Measurements from ENCODE around the gene ITGB1BP1.

Gene ITGB1BP1

DNA sequence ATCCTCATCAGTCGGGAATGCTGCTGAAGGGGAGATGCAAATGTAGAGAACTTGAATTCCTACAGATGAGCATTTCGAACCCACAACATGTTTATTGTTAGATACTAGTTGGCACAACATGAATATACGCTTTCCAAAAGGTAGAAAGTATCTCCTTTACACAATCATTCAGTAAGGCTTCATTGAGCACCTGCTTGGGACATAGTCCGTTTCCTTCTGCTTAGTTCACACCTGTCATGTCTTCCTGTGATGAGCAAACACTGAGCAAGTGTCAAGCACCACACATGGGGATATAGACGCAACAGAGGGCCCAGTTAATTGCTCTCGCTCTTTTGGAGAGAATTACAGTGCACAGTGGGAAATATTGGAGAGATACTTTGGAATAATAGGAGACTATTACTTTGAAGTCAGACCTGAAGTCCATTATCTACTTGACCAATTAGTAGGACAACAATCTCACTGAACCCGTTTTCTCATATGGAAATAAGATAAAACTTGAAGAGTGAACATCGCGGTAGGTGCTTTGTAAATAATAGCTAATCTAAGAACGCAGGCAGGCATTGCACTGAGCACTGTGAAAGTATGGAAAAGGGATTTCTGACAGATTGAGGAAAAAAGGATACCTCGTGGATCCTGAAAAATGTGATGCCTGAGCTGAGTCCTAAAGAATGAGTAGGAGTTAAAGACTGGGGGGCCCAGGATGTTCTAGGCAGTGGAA is 1.3 kb upstream of the ITGB1BP1 start:
- FAIRE-seq, result no peak

DNA sequence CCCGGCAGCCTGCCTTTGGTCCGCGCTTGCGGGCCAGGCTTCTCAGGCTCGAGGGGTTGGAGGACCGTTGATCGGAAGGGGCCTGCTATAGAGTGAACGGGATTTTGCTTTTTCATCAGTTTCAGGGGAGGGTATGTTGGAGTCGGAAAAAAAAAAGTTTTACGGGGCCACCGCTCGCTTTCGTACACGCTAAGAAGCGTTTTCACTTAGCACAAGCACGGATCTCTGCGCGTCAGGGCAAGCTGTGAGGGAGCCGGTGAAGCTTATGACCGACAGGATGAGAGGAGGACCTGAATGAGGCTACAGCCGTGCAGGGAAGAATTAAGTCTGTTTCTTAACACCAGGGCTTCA is 569 bp upstream of the ITGB1BP1 start:
- no peak for FAIRE-seq

DNA sequence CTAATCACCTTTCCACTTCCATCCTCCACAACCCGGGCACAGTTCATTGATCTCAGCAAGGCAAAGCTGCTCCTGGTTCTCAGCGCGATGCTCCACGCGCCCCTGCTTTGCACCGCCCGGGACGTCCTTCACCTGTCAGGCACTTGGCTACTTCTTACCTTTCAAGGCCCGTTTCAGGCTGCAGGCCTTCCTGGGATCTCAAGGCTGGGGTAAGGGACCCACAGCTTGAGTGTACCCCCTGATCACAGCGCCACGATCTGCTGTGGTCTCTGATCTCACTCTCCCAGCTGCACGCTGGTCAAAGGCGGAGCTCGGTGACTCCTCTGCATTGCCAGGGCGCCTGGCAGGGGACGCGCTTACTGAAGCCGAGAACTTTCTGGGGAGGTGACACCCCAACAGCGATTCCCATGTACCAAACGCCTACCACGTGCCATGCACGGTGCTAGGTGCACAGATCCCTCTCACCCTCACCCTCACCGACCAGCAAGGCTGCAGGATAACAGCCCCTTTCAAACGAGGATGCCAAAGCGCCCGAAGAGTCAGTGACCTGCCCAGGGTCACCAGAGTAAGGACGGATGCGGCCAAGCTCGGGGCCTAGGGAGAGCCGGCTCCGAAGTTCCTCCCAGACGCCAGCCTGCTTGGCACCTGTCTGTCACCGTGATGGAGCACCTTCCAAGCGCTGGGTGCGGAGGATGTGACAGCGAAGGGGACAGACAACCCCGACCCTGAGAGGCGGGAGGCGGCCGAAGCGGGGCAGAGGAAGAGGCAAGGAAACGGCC is 818 bp downstream of the ITGB1BP1 start:
- FAIRE-seq, result no peak

DNA sequence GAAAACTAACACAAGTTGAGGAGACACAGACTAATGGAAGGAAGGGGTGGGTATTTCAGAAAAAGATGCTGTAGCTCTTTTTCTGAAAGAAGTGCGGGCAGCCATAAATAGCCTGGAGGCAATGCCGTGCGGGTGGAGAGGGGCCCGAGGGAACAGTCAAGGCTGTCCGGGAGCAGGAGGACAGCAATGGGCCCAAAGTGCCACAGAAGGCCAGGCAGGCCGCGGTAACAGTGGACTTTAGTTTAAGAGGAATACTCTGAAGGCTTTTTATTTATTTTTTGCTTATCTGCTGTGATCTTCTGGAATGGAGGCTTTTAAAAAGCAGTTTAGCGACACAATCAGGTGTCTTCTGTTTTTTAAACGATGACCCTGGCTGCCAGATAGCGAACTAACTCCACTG is 2.8 kb downstream of the ITGB1BP1 start:
- no peak for FAIRE-seq

DNA sequence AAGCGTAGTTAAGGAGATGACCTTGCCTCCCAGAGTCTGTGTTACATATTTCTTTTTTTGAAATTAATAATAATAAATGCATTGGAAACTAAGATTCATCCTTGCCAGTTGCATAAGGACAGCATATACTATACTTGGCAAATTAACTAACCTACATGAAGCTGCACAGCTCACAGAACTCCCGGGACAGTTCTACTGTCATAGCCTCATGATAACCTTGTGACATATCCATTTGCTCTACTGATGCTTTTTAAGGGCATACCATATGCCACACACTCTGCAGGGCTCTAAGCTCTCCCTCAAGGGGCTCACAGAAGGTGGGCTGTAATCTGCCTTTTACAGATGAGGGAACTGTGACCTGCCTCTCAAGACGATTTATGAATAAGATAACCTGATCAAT is 3.8 kb downstream of the ITGB1BP1 start:
- FAIRE-seq, result no peak

DNA sequence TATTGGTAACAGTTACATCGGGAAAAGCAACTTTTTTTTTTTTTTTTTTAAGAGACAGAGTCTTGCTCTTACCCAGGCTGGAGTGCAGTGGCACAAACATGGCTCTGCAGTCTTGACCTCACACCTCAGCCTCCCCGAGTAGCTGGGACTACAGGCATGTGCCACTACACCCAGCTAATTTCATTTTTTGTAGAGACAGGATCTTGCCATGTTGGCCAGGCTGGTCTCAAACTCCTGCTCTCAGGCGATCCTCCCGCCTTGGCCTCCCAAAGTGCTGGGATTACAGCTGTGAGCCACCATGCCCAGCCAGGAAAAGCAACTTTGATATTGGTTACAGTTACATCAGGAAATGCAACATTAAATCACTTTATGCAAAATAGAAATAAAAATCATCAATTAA is 4.6 kb downstream of the ITGB1BP1 start:
- no peak for FAIRE-seq

DNA sequence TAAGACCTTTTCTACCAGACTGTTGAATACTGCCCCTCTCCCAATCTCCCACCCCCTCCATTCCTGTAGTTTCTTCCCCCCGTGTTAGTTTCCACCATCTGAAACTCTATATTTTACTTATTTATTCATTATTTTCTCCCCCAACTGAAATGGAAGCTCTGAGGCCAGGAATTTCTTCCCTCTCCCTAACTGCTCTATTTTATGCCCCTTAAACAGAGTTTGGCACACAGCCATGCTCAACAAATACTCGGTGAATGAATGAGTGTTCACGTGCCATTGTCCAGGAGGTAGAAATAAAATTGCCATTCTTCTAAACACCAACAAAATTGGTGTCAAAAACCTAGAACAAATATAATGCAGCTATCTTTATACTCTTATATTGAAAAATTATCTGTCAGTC is 5.6 kb downstream of the ITGB1BP1 start:
- no peak for FAIRE-seq

DNA sequence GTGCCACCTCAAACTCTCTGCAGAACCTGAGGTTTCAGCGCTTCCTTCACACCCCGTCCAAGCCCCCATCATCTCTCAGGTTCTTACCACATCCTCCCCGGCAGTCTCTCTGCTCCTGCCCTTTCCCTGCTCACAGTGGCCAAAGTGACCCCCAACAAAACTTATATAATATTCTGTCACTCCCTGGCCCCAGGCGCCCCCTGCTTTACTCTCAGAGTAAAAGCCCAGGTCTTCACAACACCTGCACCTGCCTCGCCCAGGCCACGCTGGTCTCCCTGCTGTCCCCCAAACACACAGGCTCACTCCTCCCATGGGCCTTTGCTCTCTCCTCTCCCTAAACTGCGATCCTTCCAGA is 6.4 kb downstream of the ITGB1BP1 start:
- FAIRE-seq, result no peak

DNA sequence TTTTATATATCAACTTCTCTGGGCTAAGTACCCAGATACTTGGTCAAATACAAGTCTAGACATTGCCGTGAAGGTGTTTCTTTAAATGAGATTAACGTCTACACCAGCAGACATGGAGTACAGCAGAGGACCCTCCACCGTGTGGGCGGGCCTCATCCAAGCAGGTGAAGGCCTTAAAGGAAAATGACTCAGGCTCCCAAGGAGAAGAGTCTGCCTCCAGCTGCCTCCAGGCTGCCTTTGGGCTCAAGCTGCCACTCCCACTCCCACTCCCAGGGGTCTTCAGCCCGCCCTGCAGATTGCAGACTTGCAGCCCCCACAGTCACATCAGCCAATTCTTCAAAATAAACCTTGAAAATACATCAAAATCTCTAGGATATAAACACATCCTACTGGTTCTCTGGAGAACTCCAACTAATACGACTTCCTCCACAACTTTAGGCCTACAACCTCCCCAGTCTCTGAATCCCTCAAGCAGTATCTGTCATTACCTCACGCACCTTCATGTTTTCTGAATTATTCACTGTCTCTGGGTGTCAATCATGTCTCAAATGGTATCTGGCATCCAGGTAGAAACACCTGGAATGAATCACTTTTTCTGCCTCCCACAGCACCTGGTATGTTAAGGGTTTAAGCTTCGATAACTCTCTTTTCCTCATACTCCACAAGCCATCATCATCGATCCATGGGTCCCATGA is 6.9 kb downstream of the ITGB1BP1 start:
- FAIRE-seq, result no peak

DNA sequence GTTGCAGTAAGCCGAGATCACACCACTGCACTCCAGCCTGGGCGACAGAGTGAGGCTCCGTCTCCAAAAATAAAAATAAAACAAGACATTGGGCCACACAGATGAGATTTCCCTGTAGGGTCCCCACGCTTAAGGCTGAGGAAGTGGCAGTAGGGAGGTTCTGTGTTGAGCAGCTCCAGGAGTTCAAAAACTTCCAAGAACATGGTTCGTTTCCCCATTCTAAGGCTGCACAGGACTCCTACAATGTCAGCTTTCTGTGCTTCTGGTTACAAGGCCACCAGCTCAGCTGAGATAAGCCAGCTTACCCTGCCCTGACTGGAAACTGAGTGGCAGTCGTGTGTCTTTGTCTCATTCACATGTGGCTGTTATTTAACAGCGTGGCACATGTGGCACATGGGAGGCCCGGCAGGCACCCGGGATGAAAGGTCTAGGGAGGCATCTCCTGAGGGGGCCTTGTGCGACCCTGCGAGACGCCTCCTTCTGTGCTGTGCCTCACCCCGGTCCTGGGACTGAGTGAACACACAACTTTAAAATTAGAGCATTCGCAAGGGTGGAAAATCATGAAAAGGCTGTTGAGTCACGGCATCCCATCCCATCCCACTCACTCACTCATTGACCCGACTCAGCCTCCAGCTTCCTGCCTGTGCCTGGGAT is 7.7 kb downstream of the ITGB1BP1 start:
- no peak for FAIRE-seq

DNA sequence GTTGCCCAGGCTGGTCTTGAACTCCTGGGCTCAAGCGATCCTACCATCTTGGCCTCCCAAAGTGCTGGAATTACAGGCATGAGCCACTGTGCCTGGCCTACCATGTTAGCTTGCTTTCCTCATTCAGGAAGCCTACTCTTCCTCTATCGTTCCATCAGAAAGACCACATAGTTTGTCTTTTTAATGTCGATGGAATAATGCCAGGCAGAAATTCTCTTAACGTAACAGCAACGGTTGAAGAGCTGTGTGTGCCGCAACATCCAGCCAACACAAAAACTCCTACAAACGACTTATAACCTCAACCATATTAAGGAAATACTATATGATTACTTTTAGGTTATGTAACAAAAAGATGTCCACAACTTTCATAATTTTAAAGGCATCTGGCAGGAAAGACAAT is 10.5 kb downstream of the ITGB1BP1 start:
- no peak for FAIRE-seq

DNA sequence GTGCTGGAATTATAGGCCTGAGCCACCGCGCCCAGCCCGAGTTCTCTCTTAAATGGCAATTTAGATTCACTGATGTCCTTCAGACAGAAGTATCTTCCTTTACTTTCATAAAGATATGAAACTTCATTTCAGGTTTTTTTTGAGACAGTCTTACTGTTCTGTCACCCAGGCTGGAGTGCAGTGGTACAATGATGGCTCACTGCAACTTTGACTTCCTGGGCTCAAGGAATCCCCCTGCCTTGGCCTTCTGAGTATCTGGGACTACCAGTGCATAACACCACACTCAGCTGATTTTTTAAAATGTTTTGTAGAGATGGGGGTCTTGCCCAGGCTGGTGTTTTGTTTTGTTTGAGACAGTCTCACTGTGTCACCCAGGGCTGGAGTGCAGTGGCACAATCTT is 13.2 kb downstream of the ITGB1BP1 start:
- no peak for FAIRE-seq

DNA sequence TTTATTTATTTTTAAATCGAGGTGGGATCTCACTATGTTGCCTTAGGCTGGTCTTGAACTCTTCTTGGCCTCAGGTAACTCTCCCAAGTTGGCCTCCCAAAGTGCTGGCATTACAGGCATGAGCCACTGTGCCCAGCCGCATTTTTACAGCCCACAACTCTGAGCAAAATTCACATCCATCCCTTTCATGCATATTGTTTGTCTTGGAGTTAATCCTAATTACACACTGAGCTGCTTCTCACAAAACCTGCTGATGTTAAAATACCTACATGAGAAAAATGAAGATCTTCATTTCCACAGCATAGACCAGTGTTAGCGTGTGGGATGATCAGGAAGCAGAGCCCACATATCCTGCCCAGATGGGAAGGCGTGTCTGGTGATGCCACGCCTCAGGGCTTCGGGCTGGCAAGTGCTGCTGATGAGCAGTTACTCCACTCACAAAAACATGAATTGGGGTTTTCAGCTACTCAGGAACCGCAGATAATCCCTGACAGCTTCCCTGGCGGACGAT is 14.6 kb downstream of the ITGB1BP1 start:
- no peak for FAIRE-seq

DNA sequence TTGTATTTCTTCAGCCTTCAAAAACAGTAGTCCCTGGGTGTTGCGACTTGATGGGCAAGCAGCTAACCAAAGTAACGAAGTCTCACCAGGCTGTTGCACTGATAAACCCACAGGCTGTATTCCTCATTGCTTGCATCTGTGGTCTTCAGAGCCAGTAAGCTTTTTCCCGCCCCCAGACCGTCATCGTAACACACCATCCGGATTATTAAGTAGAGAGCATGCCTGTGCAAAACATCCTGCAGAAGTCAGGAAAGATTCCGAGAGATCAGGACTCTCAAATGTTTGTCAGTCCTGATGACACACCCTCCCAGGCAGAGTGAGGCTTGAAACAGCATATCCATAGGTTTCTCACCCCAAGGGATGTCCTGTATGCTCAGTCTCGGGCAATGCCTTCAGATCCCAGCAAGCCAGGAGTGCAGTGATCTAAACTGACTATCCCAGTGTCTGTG is 15.9 kb downstream of the ITGB1BP1 start:
- FAIRE-seq, result no peak

DNA sequence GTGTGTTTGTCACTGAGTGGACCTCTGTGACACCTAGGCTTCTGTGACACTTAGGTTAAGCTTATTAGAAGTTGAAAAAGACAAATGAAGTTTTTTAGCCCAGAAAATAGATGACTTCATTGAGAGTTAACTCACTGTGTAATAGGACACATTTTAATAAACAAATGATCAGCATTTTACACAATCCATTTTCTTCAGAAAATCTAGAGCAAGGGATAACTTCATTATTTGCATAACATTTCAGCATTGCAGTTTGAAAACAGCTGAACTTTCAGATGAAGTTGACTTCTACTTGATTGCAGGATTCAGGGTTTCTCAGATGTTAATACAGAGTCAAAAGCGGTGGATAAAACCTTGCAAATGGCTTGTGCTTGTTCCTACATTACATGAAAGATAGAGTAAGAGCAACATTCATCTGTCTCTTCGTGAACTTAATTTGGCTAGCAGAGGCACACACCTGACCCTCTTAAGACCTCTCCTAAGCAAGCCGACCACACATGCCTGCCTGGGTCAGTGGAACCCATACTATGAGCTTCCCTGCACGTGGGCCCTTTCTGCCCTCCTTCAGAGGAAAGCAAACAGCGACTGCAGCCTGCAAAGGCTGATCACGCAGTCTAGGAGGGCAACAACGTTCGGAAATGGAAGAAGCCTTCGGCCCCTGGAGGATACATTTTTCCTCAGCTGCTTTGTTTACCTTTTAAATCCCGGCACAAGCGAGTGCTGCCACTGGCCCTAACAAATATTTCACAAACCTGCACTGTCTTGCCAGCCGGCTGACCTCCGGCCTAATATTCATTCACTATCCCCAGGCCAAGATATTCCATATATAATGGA is 16.6 kb downstream of the ITGB1BP1 start:
- no peak for FAIRE-seq

DNA sequence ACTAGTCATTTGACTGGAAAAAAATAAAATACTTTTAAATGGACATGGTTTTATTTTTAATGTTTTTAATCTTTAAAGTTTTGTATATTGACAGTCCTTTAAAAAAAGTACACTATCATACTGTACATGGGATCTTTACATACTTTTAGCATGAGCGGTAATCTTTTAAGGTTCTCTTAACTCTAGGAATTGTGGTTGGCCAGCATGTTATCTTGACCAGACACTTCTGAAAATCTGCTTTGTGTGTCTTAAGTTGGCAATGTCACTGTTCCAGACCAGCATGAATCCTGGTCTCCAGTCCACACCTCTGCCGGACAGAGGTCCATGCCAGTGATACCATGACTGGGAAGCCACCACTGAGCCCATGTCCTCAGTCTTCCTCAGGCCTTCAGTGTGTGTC is 17.7 kb downstream of the ITGB1BP1 start:
- no peak for FAIRE-seq

DNA sequence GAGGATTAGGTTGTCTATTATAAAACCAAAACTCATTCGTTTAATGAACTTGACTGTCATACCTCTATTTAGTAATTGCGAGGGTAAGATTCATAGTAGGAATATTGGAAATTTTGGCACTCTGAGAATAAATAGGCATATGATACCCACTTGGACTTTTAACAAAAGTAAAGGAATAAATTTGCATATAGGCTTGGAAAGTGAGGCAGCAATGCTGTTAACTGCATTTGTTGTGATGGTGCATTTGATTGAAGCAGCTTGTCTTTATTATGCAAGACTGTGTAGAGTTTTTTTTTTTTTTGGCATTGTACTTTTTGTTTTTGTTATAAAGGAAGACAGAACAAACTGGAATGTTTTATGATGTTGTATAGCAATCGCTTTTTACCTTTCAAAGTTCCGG is 18.9 kb downstream of the ITGB1BP1 start:
- no peak for FAIRE-seq

DNA sequence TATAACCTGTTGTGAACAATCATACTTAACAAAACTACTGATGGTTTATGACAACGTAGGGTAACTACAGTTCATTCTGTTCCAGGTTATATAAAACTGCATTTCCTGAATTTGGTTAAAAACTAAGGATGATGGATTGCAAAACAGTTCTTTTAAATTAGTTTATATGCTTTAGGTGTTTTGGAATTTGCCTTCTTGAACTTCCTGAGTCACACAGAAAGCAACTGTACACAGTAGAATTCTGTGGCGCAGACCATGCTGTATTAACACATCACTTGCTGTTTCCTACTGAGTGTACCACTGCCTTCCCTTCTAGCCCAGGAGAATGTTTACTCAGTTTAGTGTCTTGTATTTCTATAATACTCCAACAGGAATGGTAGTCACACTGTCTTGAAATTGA is 19.4 kb downstream of the ITGB1BP1 start:
- no peak for FAIRE-seq

DNA sequence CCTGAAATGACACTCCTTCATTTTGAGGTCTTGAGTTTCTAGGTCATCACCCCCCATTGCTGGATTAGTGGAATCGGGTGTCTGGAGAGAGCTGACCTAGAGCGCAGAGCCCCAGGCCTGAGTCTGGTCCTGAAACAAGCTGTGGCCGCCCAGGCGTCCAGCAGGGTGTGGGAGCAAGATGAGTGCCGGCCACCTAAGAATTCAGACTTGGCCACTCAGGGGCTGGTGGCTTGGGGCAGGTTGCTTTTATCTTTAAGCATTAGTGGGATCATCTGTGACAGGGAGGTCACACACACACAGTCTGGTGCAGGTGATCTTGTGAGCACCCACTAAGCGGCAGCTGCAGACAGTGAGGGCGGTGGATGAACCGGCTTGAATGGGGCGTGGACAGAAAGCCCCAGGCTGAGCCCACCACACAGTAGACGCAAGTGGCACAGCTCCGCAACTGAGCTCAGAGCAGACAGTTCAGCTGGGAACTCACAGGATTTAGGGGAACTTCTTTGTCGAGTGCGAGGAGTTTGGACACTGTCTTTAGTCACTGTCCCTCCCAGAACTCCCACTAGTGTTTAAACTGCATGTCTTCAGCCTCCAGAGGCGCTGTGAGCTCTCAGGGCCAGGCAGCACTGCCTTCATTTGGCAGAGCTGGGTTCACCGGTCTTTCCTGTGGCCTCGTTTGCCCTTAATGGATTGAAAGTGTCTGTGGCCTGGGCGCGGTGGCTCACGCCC is 21.5 kb downstream of the ITGB1BP1 start:
- no peak for FAIRE-seq

DNA sequence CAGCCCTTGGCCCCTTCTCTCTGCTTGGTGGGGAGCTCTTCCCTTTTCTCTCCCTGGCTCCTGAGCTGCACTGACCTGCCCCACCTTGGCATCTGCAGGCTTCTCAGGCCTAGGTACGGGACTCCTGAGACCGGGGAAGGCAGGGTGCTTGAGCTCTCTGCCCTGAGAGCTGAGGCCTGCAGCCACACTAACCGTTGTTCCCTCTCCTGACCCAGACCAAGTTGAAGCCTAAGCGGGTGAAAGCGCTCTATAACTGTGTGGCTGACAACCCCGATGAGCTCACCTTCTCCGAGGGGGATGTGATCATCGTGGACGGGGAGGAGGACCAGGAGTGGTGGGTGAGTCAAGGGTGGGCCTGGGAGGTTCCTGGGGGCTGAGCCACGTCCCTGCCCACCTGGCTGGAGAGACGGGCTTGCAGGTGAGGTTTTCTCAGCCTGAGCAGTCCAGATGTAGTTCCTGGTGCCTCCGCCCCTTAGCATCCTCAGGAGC is 22.2 kb downstream of the ITGB1BP1 start:
- FAIRE-seq, result no peak

DNA sequence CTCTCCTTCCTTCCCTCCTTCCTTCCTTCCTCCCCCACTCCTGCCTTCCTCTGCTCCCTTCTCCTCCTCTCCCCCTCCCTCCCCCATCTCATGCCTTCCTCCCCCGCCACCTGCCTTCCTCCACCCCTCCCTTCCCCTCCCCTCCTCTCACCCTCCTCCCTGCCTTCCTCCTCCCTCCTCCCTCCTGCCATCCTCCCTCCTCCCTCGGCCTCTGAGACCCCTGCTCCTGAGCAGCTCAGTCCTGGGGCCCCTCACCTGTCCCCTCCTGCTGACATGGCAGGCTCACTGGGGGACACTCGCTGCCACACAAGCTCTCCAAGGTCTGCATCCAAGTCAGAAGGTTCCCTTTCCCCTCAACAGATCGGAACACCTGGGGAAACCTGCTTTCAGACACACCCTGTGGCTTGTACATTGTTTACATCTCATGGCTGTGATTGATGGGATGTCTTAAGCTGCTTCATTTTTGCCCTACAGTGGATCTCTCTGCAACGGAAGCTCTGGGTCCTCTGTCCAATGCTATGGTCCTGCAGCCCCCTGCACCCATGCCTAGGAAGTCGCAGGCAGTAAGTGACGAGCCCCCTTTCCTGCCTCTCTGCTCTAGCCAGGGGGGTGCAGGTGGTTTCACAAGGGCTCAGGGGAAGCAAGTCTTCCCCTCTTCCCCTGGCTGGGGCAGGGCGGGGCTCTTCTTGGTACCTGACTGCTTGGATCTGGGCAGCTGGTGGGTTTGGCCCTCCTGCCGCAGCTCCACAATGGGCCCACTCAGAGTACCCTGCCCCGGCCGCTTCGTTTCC is 22.9 kb downstream of the ITGB1BP1 start:
- no peak for FAIRE-seq
